OCI-LY1 (cell line): ENCODE measurements around the gene RANGAP1.

Experiments
- H2AFZ ChIP-seq: fragments of 200-600 bp; sonication (generic), shearing (Covaris generic); 2 replicates; pipeline ENCODE4 v1.6.0; 2014; ENCODE audit warnings: antibody characterized with exemption, mild to moderate bottlenecking, low read length
- H3F3A ChIP-seq: fragments of 200-600 bp; sonication (generic), shearing (Covaris generic); 2 replicates; pipeline ENCODE4 v1.6.0; 2014; ENCODE audit warnings: mild to moderate bottlenecking, antibody characterized with exemption, low read length, moderate library complexity; ENCODE audit not compliant: insufficient read depth
- H3K27ac ChIP-seq: fragments of 200-600 bp; sonication (generic); 2 replicates; pipeline ENCODE4 v1.5.1; 2014; ENCODE audit warnings: low read length, mixed run types, mild to moderate bottlenecking, low read depth; ENCODE audit not compliant: poor library complexity, severe bottlenecking
- H3K27me3 ChIP-seq: fragments of 200-600 bp; sonication (generic); 2 replicates; pipeline ENCODE4 v1.6.0; 2014; ENCODE audit warnings: antibody characterized with exemption, mild to moderate bottlenecking, low read length, moderate library complexity; ENCODE audit not compliant: insufficient read depth
- H3K36me3 ChIP-seq: fragments of 200-600 bp; sonication (generic); 2 replicates; pipeline ENCODE4 v1.6.1; 2014; ENCODE audit warnings: mild to moderate bottlenecking, antibody characterized with exemption, low read length, moderate library complexity, mixed read lengths; ENCODE audit not compliant: insufficient read depth
- H3K4me1 ChIP-seq: fragments of 200-600 bp; sonication (generic); 2 replicates; pipeline ENCODE4 v1.5.1; 2014; ENCODE audit warnings: mild to moderate bottlenecking, low read length, moderate library complexity; ENCODE audit not compliant: insufficient read depth, severe bottlenecking
- H3K4me2 ChIP-seq: fragments of 200-600 bp; sonication (generic), shearing (Covaris generic); 2 replicates; pipeline ENCODE4 v1.6.1; 2014; ENCODE audit warnings: low read length
- H3K4me3 ChIP-seq: fragments of 200-600 bp; sonication (generic); 2 replicates; pipeline ENCODE4 v1.5.1; 2014; ENCODE audit warnings: low read length, low read depth, mild to moderate bottlenecking, mixed read lengths; ENCODE audit not compliant: poor library complexity, severe bottlenecking
- H3K79me2 ChIP-seq: fragments of 200-600 bp; shearing (Covaris generic); 2 replicates; pipeline ENCODE4 v1.6.1; 2016; ENCODE audit warnings: mixed run types, low read length, mixed read lengths; ENCODE audit not compliant: insufficient read depth
- H3K9ac ChIP-seq: fragments of 200-600 bp; sonication (generic), shearing (Covaris generic); 2 replicates; pipeline ENCODE4 v1.6.1; 2014; ENCODE audit warnings: mild to moderate bottlenecking, low read length, mixed read lengths
- H3K9me2 ChIP-seq: fragments of 200-600 bp; sonication (generic), shearing (Covaris generic); 2 replicates; pipeline ENCODE4 v1.6.1; 2014; ENCODE audit warnings: low read depth, mild to moderate bottlenecking, low read length, mixed read lengths
- H3K9me3 ChIP-seq: fragments of 200-600 bp; shearing (Covaris generic); 2 replicates; pipeline ENCODE4 v1.6.1; 2014; ENCODE audit warnings: low read length, mixed read lengths
- H4K20me1 ChIP-seq: fragments of 200-600 bp; sonication (generic), shearing (Covaris generic); 2 replicates; pipeline ENCODE4 v1.6.0; 2016; ENCODE audit warnings: mild to moderate bottlenecking, low read length; ENCODE audit not compliant: insufficient read depth
- EZH2 ChIP-seq: fragments of 200-600 bp; sonication (generic), shearing (Covaris generic); IDR thresholded peaks from 2 replicates; pipeline ENCODE4 v1.8.0; 2017; ENCODE audit warnings: borderline replicate concordance, mixed run types, mild to moderate bottlenecking, antibody characterized with exemption, low read length, moderate library complexity, mixed read lengths
- TF ChIP-seq, protein P1 (sequence below): fragments of 200-600 bp; sonication (generic), shearing (Covaris generic); IDR thresholded peaks from 2 replicates; pipeline ENCODE4 v1.5.1; 2017; ENCODE audit warnings: mild to moderate bottlenecking, antibody characterized with exemption, low read length, moderate library complexity, mixed read lengths

The RANGAP1 gene

DNA sequence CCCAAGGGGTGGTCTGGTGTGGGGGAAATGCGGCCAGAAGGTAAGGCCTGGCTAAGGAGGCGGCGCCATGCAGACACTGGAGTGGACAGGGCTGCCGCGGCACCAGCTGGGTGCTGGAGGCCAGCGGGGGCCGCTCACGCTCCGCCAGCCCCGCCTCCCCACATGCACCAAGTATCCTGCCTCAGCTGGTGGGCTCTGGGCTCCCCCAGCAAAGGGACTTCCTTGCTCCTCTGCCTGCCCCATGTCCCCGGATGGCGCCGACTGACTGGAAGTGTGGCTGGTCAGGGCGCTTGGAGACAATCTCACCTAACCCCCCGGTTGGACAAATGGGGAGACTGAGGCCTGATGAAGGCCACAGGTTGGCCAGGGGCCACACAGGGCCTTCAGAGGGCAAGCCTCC is 37.7 kb downstream of the RANGAP1 start:
- Histone ChIP-seq H3K9ac (no peak overlapping the region), H4K20me1 (no peaks in the 10 kb centered on the region), H3K4me3 (no peak overlapping the region), H3K27ac (no peak overlapping the region), H3K79me2 (no peaks in the 10 kb centered on the region), H3K4me1 (no peaks in the 10 kb centered on the region), H3F3A (no peaks in the 10 kb centered on the region; the same call in 1 of the 2 replicates), H3K27me3 (no peaks in the 10 kb centered on the region), H3K4me2 (no peak overlapping the region), H3K9me3 (no peaks in the 10 kb centered on the region), H2AFZ (no peak overlapping the region), H3K36me3 (peaks cover 75% of the 10 kb centered on the region), H3K9me2 (no peaks in the 10 kb centered on the region)
- TF ChIP-seq EZH2 = no peak
- TF ChIP-seq, protein P1, sequence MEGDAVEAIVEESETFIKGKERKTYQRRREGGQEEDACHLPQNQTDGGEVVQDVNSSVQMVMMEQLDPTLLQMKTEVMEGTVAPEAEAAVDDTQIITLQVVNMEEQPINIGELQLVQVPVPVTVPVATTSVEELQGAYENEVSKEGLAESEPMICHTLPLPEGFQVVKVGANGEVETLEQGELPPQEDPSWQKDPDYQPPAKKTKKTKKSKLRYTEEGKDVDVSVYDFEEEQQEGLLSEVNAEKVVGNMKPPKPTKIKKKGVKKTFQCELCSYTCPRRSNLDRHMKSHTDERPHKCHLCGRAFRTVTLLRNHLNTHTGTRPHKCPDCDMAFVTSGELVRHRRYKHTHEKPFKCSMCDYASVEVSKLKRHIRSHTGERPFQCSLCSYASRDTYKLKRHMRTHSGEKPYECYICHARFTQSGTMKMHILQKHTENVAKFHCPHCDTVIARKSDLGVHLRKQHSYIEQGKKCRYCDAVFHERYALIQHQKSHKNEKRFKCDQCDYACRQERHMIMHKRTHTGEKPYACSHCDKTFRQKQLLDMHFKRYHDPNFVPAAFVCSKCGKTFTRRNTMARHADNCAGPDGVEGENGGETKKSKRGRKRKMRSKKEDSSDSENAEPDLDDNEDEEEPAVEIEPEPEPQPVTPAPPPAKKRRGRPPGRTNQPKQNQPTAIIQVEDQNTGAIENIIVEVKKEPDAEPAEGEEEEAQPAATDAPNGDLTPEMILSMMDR = no peak

DNA sequence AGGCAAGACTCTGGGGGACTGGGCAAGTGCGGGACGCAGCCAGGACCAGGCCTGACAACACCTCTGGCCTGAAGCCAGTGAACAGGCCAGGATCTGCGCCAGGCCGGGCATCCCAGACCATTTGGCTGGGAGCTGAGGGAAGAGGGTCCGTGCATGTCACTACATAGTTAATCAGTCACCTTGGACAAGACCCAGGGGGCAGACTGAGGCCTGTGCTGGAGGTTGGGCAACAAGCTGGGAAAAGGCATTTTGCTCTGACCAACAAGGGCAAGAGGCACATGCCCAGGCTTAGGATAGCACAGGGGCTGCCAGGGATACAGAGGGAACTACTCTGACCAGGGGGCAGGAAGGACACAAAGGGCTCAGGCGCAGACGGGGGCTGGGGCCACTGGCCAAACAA is 38.3 kb downstream of the RANGAP1 start:
- Histone ChIP-seq H3K9me2 (no peaks in the 10 kb centered on the region), H3K79me2 (no peaks in the 10 kb centered on the region), H3K36me3 (peaks cover 69% of the 10 kb centered on the region), H3K4me2 (no peak overlapping the region), H3F3A (no peaks in the 10 kb centered on the region; the same call in 1 of the 2 replicates), H4K20me1 (no peaks in the 10 kb centered on the region), H2AFZ (no peak overlapping the region), H3K9ac (no peak overlapping the region), H3K9me3 (no peaks in the 10 kb centered on the region), H3K4me1 (no peaks in the 10 kb centered on the region), H3K27me3 (no peaks in the 10 kb centered on the region), H3K27ac (no peak overlapping the region), H3K4me3 (no peak overlapping the region)
- TF ChIP-seq EZH2 = no peak
- TF ChIP-seq, protein P1 = no peak

DNA sequence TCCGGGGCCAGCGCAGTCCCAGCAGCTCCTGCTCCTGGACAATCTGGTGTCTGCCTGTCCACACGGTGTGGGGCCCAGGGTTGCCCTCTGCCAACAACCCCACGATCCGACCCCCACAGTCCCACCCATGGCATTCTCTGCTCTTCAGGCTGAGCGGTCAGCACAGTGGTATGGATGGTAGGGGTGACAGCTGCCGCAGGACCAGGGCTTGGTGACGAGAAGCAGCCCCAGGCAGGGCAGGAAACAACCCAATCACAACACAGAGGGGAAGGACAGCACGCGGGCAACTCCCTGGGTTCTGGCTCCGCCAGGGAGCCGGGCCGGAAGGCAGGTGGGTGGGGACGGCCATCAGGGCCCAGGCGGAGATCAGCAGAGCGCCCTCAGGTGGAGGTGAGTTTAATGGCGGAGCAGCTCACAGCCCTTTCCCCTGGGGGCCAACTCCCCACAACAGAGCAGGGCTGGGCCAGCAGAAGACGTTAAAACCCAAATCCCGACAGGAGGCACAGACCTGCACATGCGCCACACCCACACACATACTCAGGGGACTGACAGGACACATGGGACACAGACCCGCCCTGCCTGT is 40.0 kb downstream of the RANGAP1 start:
- Histone ChIP-seq H3F3A (no peaks in the 10 kb centered on the region; the same call in 1 of the 2 replicates), H2AFZ (no peak overlapping the region), H3K4me1 (no peaks in the 10 kb centered on the region), H3K9ac (no peak overlapping the region), H3K4me3 (no peak overlapping the region), H3K9me3 (no peaks in the 10 kb centered on the region), H3K79me2 (no peaks in the 10 kb centered on the region), H3K4me2 (no peak overlapping the region), H4K20me1 (no peaks in the 10 kb centered on the region), H3K27ac (no peak overlapping the region), H3K27me3 (no peaks in the 10 kb centered on the region), H3K9me2 (no peaks in the 10 kb centered on the region), H3K36me3 (peaks cover 53% of the 10 kb centered on the region)
- TF ChIP-seq, protein P1 = peak; percentile 34; the same call in 1 of the 2 replicates
- no peak for TF ChIP-seq EZH2
